ENCODE results near the gene PTGR2. TPM values are rescaled to one million over a fixed set of nuclear protein-coding genes. Genes with fewer than 3 reads are reported as not detected.

Gene PTGR2
- total and polyA plus RNA-seq, 2 donors (not counting 1 experiment from before 2014, with no cell fraction given): 1.2 to 4.5 TPM

GRCh38 chr14:73887318-73887616 is 35.6 kb downstream of the PTGR2 start:
- peaks cover 18 to 20% of the 10 kb centered on the region in 2 donors for H3K4me1 ChIP-seq (ENCODE audit: control insufficient read depth in 2 of 2, insufficient read depth in 2 of 2, low read length in 2 of 2)
- CTCF ChIA-PET: interaction anchor here (0.7 to 2.9 kb wide), 4 partner anchors 10 to 158 kb away, joined by 3 to 17 read pairs (median 3); no protein-coding TSS in a partner anchor
- H3K36me3 ChIP-seq (replicated peaks in 1 of 2; ENCODE audit: control extremely low read depth in 1 of 2, control insufficient read depth in 1 of 2, extremely low read depth in 1 of 2, insufficient read depth in 2 of 2, low read length in 1 of 2): no peaks in the 10 kb centered on the region
- H3K27ac Mint-ChIP-seq: peak overlapping the region; percentile 98
- H3K79me2 ChIP-seq (ENCODE audit: control insufficient read depth, insufficient read depth, low read length): peaks cover 54% of the 10 kb centered on the region
- peak overlapping the region; percentile 94 to 96 for H3K27ac ChIP-seq (ENCODE audit: low read length in 2 of 2)
- H3K9me3 Mint-ChIP-seq (ENCODE audit: insufficient read depth): no peaks in the 10 kb centered on the region
- ATAC-seq (ENCODE audit: low read depth) (no peak), DNase-seq (no peak)
- no peaks in the 10 kb centered on the region for H3K27me3 Mint-ChIP-seq
- peak overlapping the region; percentile 79 for H3K4me2 ChIP-seq (replicated peaks; ENCODE audit: low read depth, low read length, poor library complexity, severe bottlenecking)
- peak overlapping the region; percentile 64 to 97 (median 93) for H3K4me3 ChIP-seq (ENCODE audit: control extremely low read depth in 1 of 5, extremely low read depth in 1 of 5, insufficient read depth in 1 of 5, low read depth in 2 of 5, low read length in 4 of 5)
- peak overlapping the region; percentile 82 for H2AFZ ChIP-seq (ENCODE audit: insufficient read depth, low read depth, low read length, poor library complexity, severe bottlenecking)
- H3K27me3 ChIP-seq (replicated peaks in 1 of 4; ENCODE audit: control extremely low read depth in 1 of 4, control insufficient read depth in 3 of 4, insufficient read depth in 4 of 4, low read length in 3 of 4): no peaks in the 10 kb centered on the region
- WGBS (ENCODE audit: insufficient coverage): no CpG with 5 or more reads among the region's 7 CpGs
- H3K9ac ChIP-seq (ENCODE audit: low read length): peak overlapping the region; percentile 95
- H4K20me1 ChIP-seq (ENCODE audit: control insufficient read depth, insufficient read depth, low read length, poor library complexity, severe bottlenecking): peaks cover 7% of the 10 kb centered on the region
- no peaks in the 10 kb centered on the region for H3K9me3 ChIP-seq (ENCODE audit: control extremely low read depth in 1 of 3, control insufficient read depth in 2 of 3, insufficient read depth in 1 of 3, low read length in 2 of 3)
- peak overlapping the region; percentile 99 for H3K4me3 Mint-ChIP-seq
- peaks cover 41% of the 10 kb centered on the region for H3K4me1 Mint-ChIP-seq
- POLR2A ChIA-PET: interaction anchor here (1.1 to 1.5 kb wide), 4 partner anchors 11 to 158 kb away, joined by 3 to 8 read pairs (median 4); partner anchors contain the start of genes COQ6, FAM161B and PTGR2
- intact Hi-C loops (cut with micrococcal nuclease): loop anchor here (5.0 kb wide), 2 partner anchors 135 to 395 kb away; partner anchors contain the start of gene RIOX1
- no peak for TF ChIP-seq CTCF (IDR thresholded peaks at IDR 0.05)
- TF ChIP-seq EZH2 (IDR thresholded peaks at IDR 0.05; ENCODE audit: borderline replicate concordance, insufficient read depth, low read depth, low read length, poor library complexity, severe bottlenecking): no peak

GRCh38 chr14:73887694-73888459 is 36.2 kb downstream of the PTGR2 start:
- Histone ChIP-seq H3K27me3 (replicated peaks in 1 of 4; ENCODE audit: control extremely low read depth in 1 of 4, control insufficient read depth in 3 of 4, insufficient read depth in 4 of 4, low read length in 3 of 4) (no peaks in the 10 kb centered on the region), H2AFZ (ENCODE audit: insufficient read depth, low read depth, low read length, poor library complexity, severe bottlenecking) (no peak overlapping the region), H3K4me2 (replicated peaks; ENCODE audit: low read depth, low read length, poor library complexity, severe bottlenecking) (peak overlapping the region; percentile 79), H3K79me2 (ENCODE audit: control insufficient read depth, insufficient read depth, low read length) (peaks cover 54% of the 10 kb centered on the region), H3K4me1 (ENCODE audit: control insufficient read depth in 2 of 2, insufficient read depth in 2 of 2, low read length in 2 of 2) (peaks cover 18 to 20% of the 10 kb centered on the region in 2 donors), H3K27ac (ENCODE audit: low read length in 2 of 2) (peak overlapping the region; percentile 94 to 96), H3K36me3 (replicated peaks in 1 of 2; ENCODE audit: control extremely low read depth in 1 of 2, control insufficient read depth in 1 of 2, extremely low read depth in 1 of 2, insufficient read depth in 2 of 2, low read length in 1 of 2) (peaks cover 0 to under 1% of the 10 kb centered on the region in 2 experiments), H4K20me1 (ENCODE audit: control insufficient read depth, insufficient read depth, low read length, poor library complexity, severe bottlenecking) (peaks cover 7% of the 10 kb centered on the region), H3K9me3 (ENCODE audit: control extremely low read depth in 1 of 3, control insufficient read depth in 2 of 3, insufficient read depth in 1 of 3, low read length in 2 of 3) (no peaks in the 10 kb centered on the region), H3K4me3 (ENCODE audit: control extremely low read depth in 1 of 5, extremely low read depth in 1 of 5, insufficient read depth in 1 of 5, low read depth in 2 of 5, low read length in 4 of 5) (peak overlapping the region; percentile 64 to 97 (median 93)), H3K9ac (ENCODE audit: low read length) (peak overlapping the region; percentile 95)
- intact Hi-C loops (cut with micrococcal nuclease): loop anchor here (5.0 kb wide), 2 partner anchors 136 to 396 kb away; partner anchors contain the start of gene RIOX1
- H3K4me1 Mint-ChIP-seq: peaks cover 41% of the 10 kb centered on the region
- CTCF ChIA-PET: interaction anchor here (1.1 to 2.9 kb wide), 2 partner anchors 9 to 159 kb away, joined by 3 to 17 read pairs; no protein-coding TSS in a partner anchor
- H3K27me3 Mint-ChIP-seq: no peaks in the 10 kb centered on the region
- WGBS (ENCODE audit: insufficient coverage): 39% methylated on average over 7 of the region's 7 CpGs
- ATAC-seq (ENCODE audit: low read depth) (no peak), DNase-seq (no peak)
- peak overlapping the region; percentile 99 for H3K4me3 Mint-ChIP-seq
- H3K9me3 Mint-ChIP-seq (ENCODE audit: insufficient read depth): no peaks in the 10 kb centered on the region
- H3K27ac Mint-ChIP-seq: peak overlapping the region; percentile 98
- POLR2A ChIA-PET: interaction anchor here (1.1 to 1.3 kb wide), 2 partner anchors 10 to 62 kb away, joined by 3 to 4 read pairs; partner anchors contain the start of genes COQ6 and FAM161B
- TF ChIP-seq CTCF (IDR thresholded peaks at IDR 0.05) (no peak), EZH2 (IDR thresholded peaks at IDR 0.05; ENCODE audit: borderline replicate concordance, insufficient read depth, low read depth, low read length, poor library complexity, severe bottlenecking) (no peak)
